Fibroblast of gingiva (primary cell): ENCODE data around the gene IDH1.
A peak's percentile ranks its signal among the peaks of the same experiment; 100 is the strongest.
"Not testable (repeated sequence)": the region's sequence is repeated elsewhere in the genome, so short reads cannot be mapped to it uniquely, and the experiment has no call there.

Source experiments
- DNase-seq: peaks from one replicate; pipeline ENCODE4 v3.0.0-alpha.2; 2011; ENCODE audit warnings: low read depth

The IDH1 gene

GRCh38 chr2:208256849-208257813 is 2.3 kb upstream of the IDH1 start:
- DNase-seq, result not testable (repeated sequence)

- no peak for DNase-seq
These were observed 1.4 kb upstream of the IDH1 start for GRCh38 chr2:208256192-208256782.

GRCh38 chr2:208255557-208256106 is 761 bp upstream of the IDH1 start:
- DNase-seq, result no peak

- DNase-seq, result peak; percentile 74
These were observed 577 bp downstream of the IDH1 start for GRCh38 chr2:208254118-208254870.

GRCh38 chr2:208253600-208254117 is 1.2 kb downstream of the IDH1 start:
- no peak for DNase-seq

GRCh38 chr2:208252716-208253492 is 2.0 kb downstream of the IDH1 start:
- no peak for DNase-seq

- DNase-seq, result no peak
These were observed 3.8 kb downstream of the IDH1 start for GRCh38 chr2:208251098-208251497.

GRCh38 chr2:208250388-208250787 is 4.5 kb downstream of the IDH1 start:
- peak; percentile 57 for DNase-seq

- DNase-seq, result peak; percentile 30
These were observed 5.6 kb downstream of the IDH1 start for GRCh38 chr2:208249296-208249695.

GRCh38 chr2:208248601-208249000 is 6.3 kb downstream of the IDH1 start:
- DNase-seq, result no peak

GRCh38 chr2:208245746-208246145 is 9.1 kb downstream of the IDH1 start:
- no peak for DNase-seq

GRCh38 chr2:208244422-208244821 is 10.4 kb downstream of the IDH1 start:
- no peak for DNase-seq

GRCh38 chr2:208240619-208241209 is 14.2 kb downstream of the IDH1 start:
- no peak for DNase-seq

- no peak for DNase-seq
These were observed 14.9 kb downstream of the IDH1 start for GRCh38 chr2:208239770-208240493.

- DNase-seq, result no peak
These were observed 19.0 kb downstream of the IDH1 start for GRCh38 chr2:208235860-208236259.

- no peak for DNase-seq
These were observed 20.1 kb downstream of the IDH1 start for GRCh38 chr2:208234786-208235185.

GRCh38 chr2:208228476-208228875 is 26.4 kb downstream of the IDH1 start:
- no peak for DNase-seq

- no peak for DNase-seq
These were observed 27.2 kb downstream of the IDH1 start for GRCh38 chr2:208227581-208228232.

- DNase-seq, result peak; percentile 5
These were observed 30.1 kb downstream of the IDH1 start for GRCh38 chr2:208224802-208225201.

GRCh38 chr2:208222351-208222750 is 32.5 kb downstream of the IDH1 start:
- no peak for DNase-seq
